Stimulated activated naive CD4-positive, alpha-beta T cell (primary cell): ENCODE measurements around the gene AK5.

Experiments
- DNase-seq, 6 experiments: peaks; one replicate each; lab custom pipeline; 2025; lab: John Stamatoyannopoulos, UW

AK5 gene

GRCh38 chr1:77354536-77354935, 72.7 kb downstream of the AK5 start:
- no peak for DNase-seq

GRCh38 chr1:77355010-77355409, 73.2 kb downstream of the AK5 start:
- no peak for DNase-seq

GRCh38 chr1:77356136-77356535, 74.3 kb downstream of the AK5 start:
- no peak for DNase-seq

GRCh38 chr1:77360256-77360655, 78.4 kb downstream of the AK5 start:
- DNase-seq = no peak

- DNase-seq = no peak
Observed at GRCh38 chr1:77361621-77362020, 79.8 kb downstream of the AK5 start.

GRCh38 chr1:77370161-77370560, 88.3 kb downstream of the AK5 start:
- no peak for DNase-seq

GRCh38 chr1:77370583-77371306, 88.9 kb downstream of the AK5 start:
- DNase-seq = no peak

GRCh38 chr1:77371396-77371795, 89.6 kb downstream of the AK5 start:
- DNase-seq = no peak

- no peak for DNase-seq
Observed at GRCh38 chr1:77373702-77374101, 91.9 kb downstream of the AK5 start.

- DNase-seq = no peak
Observed at GRCh38 chr1:77375541-77375940, 93.7 kb downstream of the AK5 start.

- no peak for DNase-seq
Observed at GRCh38 chr1:77375990-77376389, 94.2 kb downstream of the AK5 start.

- no peak for DNase-seq
Observed at GRCh38 chr1:77378723-77379535, 97.1 kb downstream of the AK5 start.

- no peak for DNase-seq
Observed at GRCh38 chr1:77382366-77382765, 100.5 kb downstream of the AK5 start.

GRCh38 chr1:77383236-77383635, 101.4 kb downstream of the AK5 start:
- DNase-seq = no peak

GRCh38 chr1:77385551-77385950, 103.7 kb downstream of the AK5 start:
- no peak for DNase-seq

- no peak for DNase-seq
Observed at GRCh38 chr1:77386276-77386675, 104.5 kb downstream of the AK5 start.

GRCh38 chr1:77387553-77387952, 105.7 kb downstream of the AK5 start:
- DNase-seq = no peak

- no peak for DNase-seq
Observed at GRCh38 chr1:77388661-77389060, 106.8 kb downstream of the AK5 start.

- no peak for DNase-seq
Observed at GRCh38 chr1:77392486-77392885, 110.7 kb downstream of the AK5 start.

GRCh38 chr1:77394166-77394565, 112.3 kb downstream of the AK5 start:
- DNase-seq = no peak

- no peak for DNase-seq
Observed at GRCh38 chr1:77395051-77395450, 113.2 kb downstream of the AK5 start.

- DNase-seq = no peak
Observed at GRCh38 chr1:77398152-77398551, 116.3 kb downstream of the AK5 start.

- no peak for DNase-seq
Observed at GRCh38 chr1:77399250-77400086, 117.6 kb downstream of the AK5 start.
